ENCODE results near the gene IMP4.

Gene IMP4

DNA sequence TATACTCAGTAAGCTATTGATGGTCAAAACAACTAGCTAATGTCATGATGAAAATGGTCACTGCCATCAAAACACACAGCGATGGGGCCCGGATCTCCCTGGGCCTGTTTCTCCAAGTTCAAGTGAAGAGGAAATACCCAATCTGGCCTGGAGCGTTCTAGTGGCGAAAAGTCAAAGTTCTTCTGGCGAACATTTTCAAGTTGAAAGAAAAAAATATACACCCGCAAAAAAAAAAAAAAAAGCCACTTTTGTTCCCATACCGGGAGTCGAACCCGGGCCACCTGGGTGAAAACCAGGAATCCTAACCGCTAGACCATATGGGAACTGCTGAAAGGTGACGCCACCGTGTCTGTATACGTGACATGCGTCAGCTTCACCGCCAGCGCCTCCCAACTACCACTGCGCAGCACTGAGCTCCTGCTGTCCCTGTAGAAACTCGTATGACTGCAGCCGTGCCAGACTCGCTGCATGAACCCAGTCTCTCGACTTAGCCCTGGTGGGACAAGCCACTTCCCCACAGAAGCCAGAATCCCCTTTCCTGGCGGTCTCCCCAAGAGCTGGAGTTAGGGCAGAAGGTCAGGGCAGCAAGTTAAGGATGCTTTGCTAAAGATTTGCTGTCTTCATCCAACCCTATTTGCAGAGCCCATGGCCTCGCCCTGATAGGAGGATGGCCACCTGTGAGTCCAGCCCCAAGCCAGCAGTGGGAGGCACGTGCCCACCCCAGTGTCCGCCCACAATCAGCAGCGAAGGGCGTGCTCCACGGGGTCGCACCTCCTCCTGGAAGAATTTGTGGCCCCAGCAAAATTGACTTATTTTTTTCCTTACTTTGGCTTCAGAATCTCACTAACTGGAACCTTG is 5.6 kb upstream of the IMP4 start:
- DNase-seq, result peak; percentile 65 to 74

DNA sequence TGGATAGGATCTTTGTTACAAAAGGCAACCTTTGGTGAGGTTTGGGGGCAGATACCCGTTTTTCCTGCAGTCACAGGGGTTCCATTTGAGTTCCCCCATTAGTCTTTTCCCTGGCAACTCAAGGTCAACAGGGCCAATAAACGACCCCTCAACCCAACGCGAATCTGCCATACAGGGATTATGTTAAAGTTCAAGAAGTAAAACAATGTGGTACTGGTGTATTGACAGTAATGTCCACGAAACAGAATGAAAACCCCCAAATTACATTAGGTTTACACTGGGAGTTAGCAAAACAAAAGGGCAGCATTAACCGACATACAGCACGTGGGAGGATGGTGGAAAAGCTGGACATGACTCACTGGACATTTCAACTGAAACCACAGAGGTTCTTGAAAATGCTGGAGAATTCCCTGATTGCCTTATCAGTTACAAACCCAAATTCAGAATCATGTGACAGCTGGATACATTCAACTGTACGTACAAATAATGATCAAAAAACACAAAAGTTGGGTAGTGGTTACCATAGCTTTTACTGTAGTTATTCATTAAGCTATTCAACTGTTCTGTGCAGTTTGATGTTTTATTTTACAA is 4.9 kb upstream of the IMP4 start:
- DNase-seq, result no peak

DNA sequence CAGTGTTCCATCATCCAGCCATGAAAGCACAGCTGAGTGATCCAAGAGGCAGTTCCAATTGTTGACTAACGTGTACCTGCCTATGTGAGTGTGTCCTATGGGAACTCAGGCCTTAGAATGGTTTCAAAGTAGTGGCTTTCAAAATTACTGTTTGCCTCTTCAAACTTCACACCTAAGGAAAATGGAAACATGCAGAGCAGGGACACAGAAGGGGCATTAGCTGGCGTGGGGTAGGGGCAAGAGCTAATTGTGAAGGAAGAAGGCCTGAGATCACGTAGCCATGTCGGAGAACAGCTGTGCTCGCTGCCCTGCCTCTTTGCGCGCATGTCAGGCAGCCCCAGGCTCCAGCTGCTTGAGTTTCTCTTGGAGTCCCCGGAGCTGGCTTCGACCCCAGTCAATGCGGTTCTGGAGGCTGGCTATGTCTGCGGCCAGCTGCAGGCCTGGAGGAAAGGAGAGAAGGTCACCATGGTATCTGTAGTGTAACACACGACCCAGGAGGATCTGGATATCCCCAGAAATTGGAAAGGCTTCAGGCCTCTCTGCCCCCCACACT is 3.8 kb upstream of the IMP4 start:
- DNase-seq, result no peak

DNA sequence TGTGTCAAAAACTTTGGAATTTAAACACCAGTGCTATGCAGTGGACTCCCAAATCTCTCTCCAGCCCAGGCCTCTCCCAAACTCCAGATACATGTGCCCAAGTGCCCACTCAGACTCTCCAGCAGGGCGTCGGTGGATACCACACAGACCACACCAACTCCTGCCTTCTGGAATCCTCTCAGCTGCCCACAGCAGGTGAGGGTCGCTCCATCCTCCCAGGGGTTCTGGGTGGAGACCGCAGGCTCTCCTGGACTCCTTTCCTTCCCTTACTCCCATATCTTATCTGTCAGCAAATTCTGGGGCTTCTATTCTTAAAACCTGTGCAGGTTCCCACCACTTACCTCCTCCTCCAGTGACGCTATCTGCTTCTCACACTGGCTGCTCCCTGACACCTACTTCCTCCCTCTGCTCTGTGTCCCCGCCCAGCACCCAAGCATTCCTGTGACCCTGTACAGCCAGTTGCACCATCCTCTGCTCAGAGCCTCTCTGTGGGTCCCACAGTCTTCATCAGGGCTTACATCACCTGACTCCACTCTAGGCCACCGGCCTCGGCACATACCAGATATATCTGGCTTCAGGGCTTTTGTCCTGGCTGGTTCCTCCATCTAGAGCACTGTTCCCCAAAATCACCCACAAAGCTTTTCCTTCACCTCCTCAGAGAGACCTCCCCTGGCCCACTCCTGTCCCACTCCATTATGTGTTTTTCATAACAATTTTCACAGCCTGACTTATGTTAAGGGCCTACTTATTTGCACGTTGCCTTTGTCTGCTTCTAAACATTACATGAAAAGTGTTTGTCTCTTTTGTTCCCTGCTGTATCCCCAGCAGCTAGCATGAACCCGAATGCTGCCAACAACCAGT is 2.6 kb upstream of the IMP4 start:
- no peak for DNase-seq

DNA sequence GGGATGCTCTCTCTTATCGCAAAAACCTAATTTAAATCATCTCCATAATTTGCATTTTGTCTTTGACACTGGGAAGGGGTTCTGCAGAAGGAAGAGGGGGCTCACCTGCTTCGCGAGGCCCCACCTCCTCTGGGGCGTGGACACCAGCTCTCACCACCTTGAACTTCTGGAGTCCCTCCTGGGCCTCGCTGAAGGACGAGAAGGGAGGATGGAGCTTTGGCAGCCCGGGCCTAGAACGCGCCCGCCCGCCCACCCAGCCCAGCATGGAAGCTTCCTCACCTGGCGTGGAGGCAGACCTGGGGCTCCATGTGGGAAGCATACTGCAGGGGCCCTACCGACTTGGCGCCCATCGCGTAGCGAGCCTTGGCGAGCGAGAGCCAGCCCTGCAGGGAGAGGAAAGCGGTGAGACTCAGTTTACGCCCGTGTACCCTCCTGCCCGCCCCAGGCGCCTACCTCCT is 1.1 kb upstream of the IMP4 start:
- DNase-seq, result peak in 1 of 2 donors; percentile 43

DNA sequence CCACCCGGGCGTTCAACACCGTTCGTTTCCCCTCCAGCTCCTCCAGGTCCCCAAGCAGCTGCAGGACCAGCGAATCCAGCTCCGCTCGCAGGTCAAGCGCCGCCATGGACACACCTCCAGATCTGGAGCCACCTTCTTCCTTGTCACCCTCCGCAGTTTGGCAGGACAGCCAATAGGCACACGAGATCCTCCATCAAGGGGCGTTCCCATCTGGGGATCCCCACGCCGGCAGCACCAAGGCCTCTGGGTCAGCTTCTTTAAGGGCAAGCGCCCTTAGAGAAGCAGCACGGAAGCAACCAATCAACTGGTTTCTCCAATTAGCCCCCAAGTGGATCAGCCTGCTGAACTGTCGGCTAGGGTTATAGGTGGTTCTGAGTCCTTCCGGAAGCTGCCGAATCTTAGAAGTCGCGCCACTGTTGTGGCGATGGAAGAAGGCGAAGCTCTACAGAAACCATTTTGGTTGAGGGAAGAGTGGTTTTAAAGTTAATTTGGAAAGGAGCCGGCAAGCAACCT is 621 bp upstream of the IMP4 start:
- peak; percentile 80 to 87 for DNase-seq

DNA sequence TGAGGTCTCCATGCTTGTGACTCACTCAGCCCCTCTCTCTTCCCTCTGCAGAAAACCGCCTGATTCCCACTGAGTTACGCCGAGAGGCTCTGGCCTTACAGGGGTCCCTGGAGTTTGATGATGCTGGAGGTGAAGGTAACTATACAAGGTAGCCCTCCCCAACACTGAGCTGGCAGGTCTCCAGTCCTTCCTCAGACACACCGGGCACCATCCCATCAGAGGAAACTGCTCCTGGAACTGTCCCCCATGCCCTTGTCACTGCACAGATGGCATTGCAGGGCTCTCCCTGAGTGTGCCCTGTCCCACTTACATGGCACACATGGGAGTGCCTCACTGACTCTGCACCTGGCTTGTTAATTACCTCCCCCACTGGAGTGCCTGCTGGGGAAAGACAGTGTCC is 1.9 kb downstream of the IMP4 start:
- no peak for DNase-seq

DNA sequence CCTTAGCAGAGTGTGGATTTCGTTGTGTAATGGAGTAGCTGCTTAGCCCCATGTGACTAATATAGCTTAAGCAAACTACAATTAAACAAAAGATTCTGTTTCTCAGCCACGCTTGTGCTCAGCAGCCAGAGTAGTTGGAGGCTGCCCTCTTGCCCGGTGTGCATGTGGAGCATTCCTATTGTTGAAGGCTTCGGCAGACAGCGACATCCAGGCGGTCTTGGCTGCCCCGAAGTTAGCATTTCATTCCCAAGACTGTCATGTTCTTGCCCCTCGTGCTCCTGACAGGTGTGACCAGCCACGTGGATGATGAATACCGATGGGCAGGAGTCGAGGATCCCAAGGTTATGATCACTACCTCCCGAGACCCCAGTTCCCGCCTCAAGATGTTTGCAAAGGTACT is 2.4 kb downstream of the IMP4 start:
- DNase-seq, result no peak

DNA sequence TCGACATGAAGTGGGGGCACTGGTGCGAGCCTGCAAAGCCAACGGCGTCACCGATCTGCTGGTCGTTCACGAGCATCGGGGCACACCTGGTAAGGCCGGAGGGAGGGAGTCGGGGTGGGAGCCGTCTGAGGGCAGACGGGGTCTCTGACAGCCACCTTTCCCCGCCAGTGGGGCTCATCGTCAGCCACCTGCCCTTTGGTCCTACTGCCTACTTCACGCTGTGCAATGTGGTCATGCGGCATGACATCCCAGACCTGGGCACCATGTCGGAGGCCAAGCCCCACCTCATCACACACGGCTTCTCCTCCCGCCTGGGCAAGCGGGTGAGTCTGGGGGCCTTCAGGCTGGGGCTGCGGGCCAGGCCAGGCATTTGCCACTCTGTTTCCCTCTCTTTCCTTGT is 2.9 kb downstream of the IMP4 start:
- no peak for DNase-seq

DNA sequence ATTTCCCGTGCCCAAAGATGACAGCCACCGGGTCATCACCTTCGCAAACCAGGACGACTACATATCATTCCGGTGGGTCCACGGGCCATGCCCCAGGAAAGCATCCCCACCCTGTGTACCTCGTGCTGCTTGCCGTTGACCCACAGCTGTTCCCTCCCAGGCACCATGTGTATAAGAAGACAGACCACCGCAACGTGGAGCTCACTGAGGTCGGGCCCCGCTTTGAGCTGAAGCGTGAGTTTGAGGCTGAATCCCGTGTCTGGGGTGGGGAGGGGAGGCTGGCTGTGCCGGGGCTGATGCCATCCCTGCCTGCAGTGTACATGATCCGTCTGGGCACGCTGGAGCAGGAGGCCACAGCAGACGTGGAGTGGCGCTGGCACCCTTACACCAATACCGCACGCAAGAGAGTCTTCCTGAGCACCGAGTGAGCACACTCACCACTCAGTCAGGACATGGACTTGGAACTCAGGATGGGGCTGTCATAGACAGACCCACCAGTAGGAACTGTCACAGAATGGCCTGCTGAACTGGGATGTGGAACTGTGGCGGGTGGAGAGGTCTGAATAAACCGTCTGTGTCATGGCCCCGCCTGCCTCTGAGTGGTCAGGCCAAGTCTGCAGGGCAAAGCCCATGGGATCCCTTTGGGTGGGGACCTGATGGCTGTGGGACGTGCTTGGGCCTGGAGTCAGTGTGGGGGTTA is 3.5 kb downstream of the IMP4 start:
- DNase-seq, result no peak

DNA sequence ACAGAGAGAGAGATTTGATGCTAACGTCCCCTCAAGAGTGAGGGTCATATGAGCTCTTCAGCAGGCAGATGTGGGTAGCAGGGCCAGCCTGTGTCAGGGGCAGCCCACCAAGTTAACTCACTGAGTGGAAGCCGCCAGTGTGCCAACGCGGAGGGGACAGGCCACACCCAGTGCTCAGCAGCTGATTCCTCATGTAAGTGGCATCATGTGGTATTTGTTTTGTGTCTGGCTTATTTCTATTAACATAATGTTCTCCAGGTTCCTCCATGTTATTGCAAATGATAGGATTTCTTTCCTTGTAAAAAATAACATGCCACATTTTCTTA is 4.0 kb downstream of the IMP4 start:
- DNase-seq, result no peak

DNA sequence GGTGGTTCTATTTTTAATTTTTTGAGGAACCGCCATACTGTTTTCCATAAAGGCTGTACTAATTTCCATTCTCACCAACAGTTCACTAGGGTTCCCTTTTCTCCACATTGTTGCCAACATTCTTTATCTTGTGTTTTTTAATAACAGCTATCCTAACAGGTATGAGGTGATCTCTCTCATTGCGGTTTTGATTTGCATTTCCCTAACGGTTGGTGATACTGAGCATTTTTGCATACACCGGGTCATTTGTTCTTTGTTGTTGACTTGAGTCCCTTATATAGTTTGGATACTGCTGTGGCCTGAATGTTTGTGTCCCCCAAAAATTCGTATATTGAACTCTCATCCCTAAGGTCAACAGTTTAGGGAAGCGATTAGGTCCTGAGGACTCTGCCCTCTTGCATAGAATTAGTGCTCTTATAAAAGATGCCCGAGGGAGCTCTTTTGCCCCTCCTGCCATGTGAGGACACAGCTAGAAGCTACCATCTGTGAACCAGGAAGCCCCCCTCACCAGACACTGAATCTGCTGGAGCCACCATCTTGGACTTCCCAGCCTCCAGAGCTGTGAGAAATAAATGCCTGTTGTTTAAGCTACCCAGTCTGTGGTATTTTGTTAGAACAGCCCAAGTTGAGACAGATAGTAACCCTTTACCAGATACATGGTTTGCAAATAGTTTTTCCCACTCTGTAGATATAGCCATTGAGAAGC is 4.7 kb downstream of the IMP4 start:
- no peak for DNase-seq

DNA sequence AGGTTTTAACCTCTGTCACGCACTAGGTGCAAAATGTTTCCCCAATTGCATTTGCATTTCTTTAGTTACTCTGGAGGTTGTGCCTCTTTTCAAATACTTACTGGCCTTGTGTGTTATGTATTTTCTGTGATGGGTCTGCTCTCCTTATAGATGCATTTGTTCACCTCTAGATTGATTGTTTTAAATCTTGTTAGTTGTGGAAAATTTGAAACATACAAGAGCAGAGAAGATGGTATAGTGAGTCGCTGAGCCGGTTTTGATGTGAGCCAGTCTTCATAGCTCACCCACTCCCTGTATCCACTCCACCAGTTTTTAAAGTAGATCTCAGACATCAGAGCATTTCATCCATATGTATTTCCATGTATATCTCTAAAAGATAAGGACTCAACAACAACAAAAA is 6.5 kb downstream of the IMP4 start:
- no peak for DNase-seq

DNA sequence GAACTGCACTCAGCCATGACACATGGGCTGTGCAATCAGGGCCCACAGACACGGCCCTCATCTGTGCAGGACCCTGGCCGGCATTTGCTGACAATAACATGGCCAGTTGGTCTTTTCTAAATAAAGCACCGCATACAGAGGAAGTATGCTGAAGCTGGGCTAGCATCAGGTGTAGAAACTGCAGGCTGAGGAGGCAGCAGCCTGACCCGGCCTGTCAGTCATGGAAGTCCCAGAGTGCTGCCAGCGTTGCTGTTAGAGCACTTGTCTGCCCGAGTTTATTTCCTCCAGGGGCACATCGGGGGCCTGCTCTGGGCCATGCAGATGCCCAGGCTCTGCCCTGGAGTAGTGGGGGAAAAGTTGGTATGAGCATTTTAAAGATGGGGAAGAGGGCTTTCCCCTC is 9.0 kb downstream of the IMP4 start:
- DNase-seq, result no peak

DNA sequence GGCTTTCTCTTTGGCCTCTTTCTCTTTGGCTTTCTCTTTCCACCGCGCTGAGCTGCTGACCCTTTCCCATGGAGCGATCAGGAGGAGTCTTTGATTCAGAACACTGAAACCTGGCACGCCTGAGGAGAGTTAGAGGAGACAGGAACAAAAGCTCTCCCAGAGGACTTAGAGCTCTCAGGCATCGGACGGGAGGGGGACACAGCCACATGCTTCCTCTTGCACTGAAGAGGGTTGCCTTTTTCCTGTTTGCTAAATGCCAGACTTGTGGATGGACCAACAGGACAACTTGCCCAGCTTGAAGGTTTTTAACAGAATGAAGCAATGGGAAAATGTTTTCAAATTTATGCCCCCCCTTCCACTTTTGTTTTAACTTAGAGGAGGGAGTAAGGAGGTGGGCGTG is 9.5 kb downstream of the IMP4 start:
- DNase-seq, result no peak

DNA sequence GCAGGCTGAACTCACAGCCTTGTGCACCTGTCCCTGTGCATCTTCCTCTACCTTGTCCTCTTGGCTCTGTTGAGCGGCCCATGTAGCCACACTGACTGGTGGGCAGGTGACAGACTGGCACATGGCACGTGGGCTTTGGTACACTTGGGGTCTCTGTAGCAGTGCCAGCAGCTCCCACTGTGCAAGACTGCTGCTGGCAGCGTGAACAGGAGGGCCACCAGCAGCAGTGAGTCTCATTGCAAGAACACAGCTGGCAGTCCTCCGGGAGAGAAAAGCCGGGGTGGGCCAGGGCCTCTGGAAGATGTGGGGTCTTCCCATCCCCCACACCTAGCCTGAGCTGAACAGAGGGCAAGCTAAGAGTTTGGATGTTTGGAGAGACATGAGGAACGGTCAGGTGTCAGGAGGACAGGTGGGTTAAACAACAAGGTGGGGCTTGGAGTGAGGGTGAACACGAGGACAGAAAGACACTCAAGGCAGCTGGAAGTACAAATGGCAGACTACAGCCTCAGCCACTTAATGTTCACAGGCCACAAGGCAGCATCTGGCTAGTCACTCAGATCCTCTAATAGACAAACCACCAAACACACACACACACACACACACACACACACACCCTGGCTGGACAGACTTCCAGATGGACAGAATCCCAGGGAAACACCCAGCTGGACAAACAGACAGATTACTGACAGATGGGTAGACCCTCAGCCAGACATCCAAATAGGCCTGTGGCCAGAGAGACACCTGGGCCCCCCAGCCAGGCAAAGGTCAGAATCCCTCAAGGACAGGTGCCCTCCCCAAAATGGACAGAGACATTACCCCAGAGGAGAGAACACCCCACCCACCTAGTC is 10.8 kb downstream of the IMP4 start:
- no peak for DNase-seq

DNA sequence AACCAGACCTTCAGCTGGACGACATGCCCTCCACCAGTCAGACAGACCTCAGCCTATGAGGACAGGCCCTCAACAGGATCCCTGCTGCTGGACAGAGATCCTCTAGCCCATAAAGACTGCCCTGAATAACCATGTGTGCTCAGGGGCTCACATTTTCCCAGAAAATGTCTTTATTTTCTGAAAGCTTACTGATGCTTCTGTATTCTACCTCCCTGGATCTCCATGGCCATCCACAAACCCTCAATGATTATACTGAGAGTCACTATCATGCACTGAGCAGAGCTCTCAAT is 11.4 kb downstream of the IMP4 start:
- DNase-seq, result no peak

DNA sequence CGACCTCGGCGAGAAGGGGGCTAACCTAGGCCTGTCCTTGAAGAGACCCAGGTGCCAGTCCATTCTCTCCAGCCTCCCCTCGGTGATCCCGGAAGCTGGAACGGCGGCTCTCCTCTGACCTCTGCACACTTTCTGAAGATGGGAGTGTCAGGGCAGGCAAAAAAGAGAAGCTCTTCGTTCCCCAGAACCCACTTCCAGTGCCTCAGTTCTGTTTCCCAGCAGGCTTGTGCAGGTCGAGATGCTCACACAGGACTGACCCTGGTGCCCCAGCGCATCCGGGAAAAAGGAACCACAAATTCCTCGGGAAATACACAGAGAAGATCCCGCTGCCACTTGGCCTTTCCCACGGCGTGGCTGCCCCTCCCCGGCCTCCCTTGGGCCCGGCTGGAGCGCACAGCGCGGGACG is 12.5 kb downstream of the IMP4 start:
- no peak for DNase-seq

DNA sequence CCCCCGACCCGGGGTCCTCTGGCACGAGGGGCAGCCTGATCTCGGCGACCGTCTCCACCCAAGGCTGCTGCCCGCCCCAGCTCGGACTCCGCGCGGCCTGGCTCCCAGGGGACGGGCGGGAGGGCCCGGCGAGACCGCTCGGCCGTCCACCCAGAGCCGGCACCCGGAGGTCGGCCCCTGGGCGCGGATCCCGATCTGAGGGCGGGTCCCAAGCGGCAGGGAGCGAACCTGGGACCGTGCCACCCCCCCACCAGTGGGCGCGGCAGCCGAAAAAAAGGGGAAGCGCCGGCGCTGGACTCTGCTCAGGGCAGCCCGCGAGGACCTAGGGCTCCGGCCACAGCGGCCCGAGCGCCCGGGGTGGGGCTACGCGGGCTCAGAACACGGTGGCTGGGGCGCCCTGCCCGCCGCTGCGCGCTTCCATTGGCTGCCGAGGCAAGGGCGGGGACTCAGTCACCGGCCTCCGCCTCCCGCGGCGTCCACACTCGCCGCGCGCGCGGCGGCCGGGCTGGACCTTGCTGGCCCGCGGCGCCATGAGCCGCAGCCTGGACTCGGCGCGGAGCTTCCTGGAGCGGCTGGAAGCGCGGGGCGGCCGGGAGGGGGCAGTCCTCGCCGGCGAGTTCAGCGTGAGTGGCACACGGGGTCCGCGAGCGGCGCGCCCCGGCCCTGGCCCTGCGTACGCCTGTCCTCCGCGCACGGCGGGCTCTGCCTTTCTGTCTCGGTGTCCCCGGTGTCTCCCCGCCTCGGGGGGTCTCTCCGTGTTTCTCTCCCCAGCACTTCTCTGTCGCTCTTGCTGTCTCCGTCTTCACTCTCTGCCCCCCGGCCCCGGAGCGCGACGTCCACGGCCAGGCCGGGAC is 13.1 kb downstream of the IMP4 start, which contains the start of gene PTPN18:
Gene PTPN18 (plus strand): TSS at position 479 of the 854 bp plus-strand sequence. CDS start 52 bp downstream, at position 531.
- peak; percentile 65 to 73 for DNase-seq

DNA sequence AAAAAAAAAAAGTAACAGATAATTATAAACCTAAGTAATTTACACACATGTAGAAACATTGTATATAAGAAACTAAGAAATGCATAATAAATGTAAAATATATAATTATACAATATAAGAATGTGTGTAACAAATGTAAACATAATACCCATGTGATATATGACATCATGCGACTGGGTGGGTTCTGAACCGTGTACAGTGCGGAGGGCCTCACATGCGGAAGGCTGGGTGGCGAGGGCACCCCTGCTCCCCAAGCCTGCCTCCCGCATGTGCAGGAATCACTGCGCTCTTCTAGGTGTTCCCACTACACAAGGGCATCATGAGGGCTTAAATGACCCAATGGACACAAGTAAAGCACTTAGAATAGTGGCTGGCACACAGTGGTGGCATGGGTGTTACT is 15.2 kb downstream of the IMP4 start:
- DNase-seq, result no peak

Measured in stimulated activated CD4-positive, alpha-beta T cell treated with anti-CD3 and anti-CD28 coated beads, Interleukin-2, amount 100 ng/mL, for 24 hours (primary cell).